ENCODE measurements around the gene BACE1. TPM values are rescaled to one million over a fixed set of nuclear protein-coding genes. Genes with fewer than 3 reads are reported as not detected.

Gene BACE1
- total RNA-seq, 4 donors from 2014 or later: 20.0 to 32.4 (median 24.7) TPM

DNA sequence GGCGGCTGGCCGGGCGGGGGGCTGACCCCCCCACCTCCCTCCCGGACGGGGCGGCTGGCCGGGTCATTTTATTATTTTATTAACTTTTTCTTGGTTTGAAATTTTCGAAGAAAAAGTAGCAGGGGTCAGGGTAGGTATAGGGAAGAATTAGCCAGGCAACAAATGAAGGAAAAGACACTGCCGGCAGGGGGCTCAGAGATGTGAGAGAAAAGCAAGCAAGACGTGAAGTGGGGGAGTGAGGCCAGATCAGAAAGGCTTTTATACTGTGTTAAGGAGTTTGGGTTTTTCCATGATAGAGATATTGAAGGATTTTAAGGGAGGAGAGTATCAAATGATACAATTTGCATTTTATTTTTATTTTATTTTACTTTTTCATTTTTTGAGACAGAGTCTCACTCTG lies 64.5 kb downstream of the BACE1 start:
- TF ChIP-seq, protein P1, sequence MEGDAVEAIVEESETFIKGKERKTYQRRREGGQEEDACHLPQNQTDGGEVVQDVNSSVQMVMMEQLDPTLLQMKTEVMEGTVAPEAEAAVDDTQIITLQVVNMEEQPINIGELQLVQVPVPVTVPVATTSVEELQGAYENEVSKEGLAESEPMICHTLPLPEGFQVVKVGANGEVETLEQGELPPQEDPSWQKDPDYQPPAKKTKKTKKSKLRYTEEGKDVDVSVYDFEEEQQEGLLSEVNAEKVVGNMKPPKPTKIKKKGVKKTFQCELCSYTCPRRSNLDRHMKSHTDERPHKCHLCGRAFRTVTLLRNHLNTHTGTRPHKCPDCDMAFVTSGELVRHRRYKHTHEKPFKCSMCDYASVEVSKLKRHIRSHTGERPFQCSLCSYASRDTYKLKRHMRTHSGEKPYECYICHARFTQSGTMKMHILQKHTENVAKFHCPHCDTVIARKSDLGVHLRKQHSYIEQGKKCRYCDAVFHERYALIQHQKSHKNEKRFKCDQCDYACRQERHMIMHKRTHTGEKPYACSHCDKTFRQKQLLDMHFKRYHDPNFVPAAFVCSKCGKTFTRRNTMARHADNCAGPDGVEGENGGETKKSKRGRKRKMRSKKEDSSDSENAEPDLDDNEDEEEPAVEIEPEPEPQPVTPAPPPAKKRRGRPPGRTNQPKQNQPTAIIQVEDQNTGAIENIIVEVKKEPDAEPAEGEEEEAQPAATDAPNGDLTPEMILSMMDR (IDR thresholded peaks at IDR 0.05): no peak
- no peak for DNase-seq (ENCODE audit: low spot score)
- no peak for ATAC-seq (ENCODE audit: low FRiP score)

DNA sequence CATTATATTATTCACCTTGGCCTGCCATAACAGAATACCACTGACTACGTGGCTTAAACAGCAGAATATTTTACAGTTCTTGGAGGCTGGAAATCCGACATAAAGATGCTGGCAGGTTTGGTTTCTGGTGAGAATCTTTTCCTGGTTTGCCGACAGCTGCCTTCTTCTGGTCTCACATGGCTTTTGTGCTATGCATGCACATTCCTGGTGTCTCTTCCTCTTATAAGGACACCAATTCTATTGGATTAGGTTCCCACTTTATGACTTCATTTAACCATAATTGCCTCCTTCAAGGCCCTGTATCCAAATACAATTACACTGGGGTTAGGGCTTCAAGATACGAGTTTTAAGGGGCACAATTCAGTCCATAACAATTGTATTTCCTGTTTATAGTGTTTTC lies 66.5 kb downstream of the BACE1 start:
- TF ChIP-seq, protein P1 (IDR thresholded peaks at IDR 0.05): no peak
- DNase-seq (ENCODE audit: low spot score) (no peak), ATAC-seq (ENCODE audit: low FRiP score) (no peak)

DNA sequence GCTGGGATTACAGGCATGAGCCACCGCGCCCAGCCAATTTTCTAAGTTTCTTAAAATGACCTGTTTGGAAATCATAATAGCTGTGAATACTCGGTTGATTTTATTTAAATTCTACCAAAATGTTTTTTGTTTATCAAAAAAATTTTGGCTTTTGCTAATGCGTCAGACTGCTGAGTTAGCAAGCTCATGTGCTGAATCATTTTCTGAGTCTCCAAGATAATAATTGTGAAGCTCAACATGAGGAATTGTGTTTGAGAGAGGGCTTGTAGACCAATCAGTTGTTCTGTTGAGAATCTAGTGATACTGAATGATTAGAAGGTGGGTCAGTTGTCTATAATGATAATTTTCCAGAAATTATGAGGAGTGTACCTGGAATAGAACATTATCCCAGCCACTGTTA lies 67.7 kb downstream of the BACE1 start:
- TF ChIP-seq, protein P1 (IDR thresholded peaks at IDR 0.05): no peak
- ATAC-seq (ENCODE audit: low FRiP score): no peak
- DNase-seq (ENCODE audit: low spot score): no peak

- ATAC-seq (ENCODE audit: low FRiP score): no peak
Measured at GRCh38 chr11:117239295-117239694, 76.8 kb downstream of the BACE1 start.

GRCh38 chr11:117238221-117238620 lies 77.8 kb downstream of the BACE1 start:
- DNase-seq (ENCODE audit: low spot score) (no peak), ATAC-seq (ENCODE audit: low FRiP score) (no peak)
- TF ChIP-seq, protein P1 (IDR thresholded peaks at IDR 0.05): no peak

More at GRCh38 chr11:117239295-117239694, 76.8 kb downstream of the BACE1 start:
- TF ChIP-seq, protein P1 (IDR thresholded peaks at IDR 0.05): no peak
- no peak for DNase-seq (ENCODE audit: low spot score)

Small RNA genes within 50 kb of the gene (small RNA-seq; reads per million reads assigned to genes)
- gene RF00564: not detected

Other genes with a start within 250 kb of the BACE1 start
- 10 to 100 TPM; 31.2 to 54.6 (median 50.2) TPM for gene SIK3, start 217.8 kb downstream of the BACE1 start, total RNA-seq
- 100 to 1,000 TPM in 2 of 4 donors, 10 to 100 TPM in 2; 76.0 to 108 (median 98.6) TPM for gene PAFAH1B2, start 172.0 kb downstream of the BACE1 start, total RNA-seq
- 100 to 1,000 TPM in 1 of 4 donors, 10 to 100 TPM in 3; 63.4 to 101 (median 81.1) TPM for gene SIDT2, start 137.5 kb downstream of the BACE1 start, total RNA-seq
- gene TAGLN, start 116.9 kb downstream of the BACE1 start, total RNA-seq: 1,000 to 10,000 TPM in 1 of 4 donors, 100 to 1,000 TPM in 3; 731 to 1,161 (median 827) TPM
- 10 to 100 TPM; 39.8 to 78.1 (median 50.0) TPM for gene PCSK7, start 84.2 kb downstream of the BACE1 start, total RNA-seq
- 10 to 100 TPM in 2 of 4 donors, 1 to 10 TPM in 2; 7.7 to 12.1 (median 9.8) TPM for gene RNF214, start 83.6 kb downstream of the BACE1 start, total RNA-seq
- 10 to 100 TPM in 1 of 4 donors, 1 to 10 TPM in 3; 2.3 to 12.0 (median 5.7) TPM for gene BACE1-AS, start 24.9 kb downstream of the BACE1 start, total RNA-seq
- 10 to 100 TPM; 15.1 to 20.3 (median 19.4) TPM for gene CEP164, start 11.6 kb upstream of the BACE1 start, total RNA-seq

All from omental fat pad (tissue), 4 donors.